ENCODE results near the gene GPR55.

Gene GPR55

DNA sequence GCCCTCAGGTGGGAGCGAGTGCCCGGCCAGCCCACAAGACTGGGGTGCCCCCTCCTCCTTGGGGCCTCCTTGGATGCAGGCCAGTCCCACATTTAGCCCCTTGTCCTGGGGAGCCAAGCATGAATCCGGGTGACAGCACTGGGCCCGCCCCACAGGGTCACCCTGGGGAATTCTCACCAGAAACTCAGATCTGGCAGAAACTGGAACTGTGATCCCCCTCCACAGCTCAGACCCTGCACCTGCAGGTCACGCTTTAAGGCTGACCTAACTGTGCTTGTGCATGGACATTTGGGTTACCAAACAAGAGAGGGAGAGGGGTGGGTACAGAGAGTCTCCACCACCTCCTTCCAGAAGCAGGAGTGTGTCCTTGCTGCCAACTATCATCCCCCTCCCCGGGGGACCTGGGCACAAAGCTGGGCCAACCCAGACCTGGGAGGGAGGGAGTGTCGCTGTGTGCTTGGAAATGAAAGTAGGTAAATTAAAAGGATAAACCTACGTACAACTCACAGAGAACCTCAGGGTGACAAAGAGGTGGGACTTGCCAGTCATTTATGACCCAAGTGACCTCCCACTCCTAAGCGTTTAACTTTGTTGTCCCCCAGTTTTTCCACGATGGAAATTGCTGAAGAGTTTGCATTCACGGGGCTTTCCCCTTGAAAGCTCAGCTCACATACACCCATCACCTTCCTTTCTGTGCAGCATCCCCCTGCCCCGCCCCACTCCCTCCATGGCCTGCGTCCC, 51.2 kb downstream of the GPR55 start:
- DNase-seq: peak in 2 of 10 donors; percentile 63 to 67
- intact Hi-C loops (cut with DNase I): no loop called here

DNA sequence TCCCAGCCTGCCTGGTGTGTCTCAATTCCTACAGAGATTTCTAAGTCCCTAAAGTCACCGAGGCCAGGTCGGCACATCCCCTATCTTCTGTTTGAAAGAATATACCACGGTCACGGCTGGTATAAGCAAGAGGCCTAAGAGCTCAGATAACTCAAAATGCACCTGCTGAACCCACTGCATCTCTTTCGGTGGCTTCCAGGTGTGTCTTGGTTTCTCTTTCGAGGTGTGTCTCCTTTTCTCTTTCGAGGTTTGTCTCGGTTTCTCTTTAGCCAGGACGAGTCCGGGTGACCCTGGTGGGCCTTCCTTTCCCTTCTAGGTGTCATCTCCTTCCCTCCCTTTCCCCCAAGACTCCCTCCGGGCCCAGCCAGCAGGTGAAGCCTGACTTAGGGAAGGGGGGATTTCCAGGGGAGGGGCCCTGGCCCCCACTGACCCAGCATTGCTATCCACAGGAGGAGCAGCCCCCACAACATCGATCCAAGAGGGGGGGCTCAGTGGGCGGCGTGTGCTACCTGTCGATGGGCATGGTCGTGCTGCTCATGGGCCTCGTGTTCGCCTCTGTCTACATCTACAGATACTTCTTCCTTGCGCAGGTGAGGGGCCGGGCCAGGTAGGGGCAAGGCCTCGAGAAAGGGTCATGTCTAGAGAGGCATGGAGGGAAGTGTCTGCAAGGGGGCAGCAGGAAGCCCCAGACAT, 51.9 kb downstream of the GPR55 start:
- intact Hi-C loops (cut with DNase I): no loop called here
- peak in 1 of 10 donors; percentile 46 for DNase-seq

- intact Hi-C loops (cut with DNase I): no loop called here
- DNase-seq: peak in 2 of 10 donors; percentile 72 to 75
Measured at GRCh38 chr2:230872151-230872967, 52.7 kb downstream of the GPR55 start.

- intact Hi-C loops (cut with DNase I): no loop called here
- peak in 2 of 10 donors; percentile 72 to 80 for DNase-seq
Measured at GRCh38 chr2:230871361-230872150, 53.5 kb downstream of the GPR55 start.

DNA sequence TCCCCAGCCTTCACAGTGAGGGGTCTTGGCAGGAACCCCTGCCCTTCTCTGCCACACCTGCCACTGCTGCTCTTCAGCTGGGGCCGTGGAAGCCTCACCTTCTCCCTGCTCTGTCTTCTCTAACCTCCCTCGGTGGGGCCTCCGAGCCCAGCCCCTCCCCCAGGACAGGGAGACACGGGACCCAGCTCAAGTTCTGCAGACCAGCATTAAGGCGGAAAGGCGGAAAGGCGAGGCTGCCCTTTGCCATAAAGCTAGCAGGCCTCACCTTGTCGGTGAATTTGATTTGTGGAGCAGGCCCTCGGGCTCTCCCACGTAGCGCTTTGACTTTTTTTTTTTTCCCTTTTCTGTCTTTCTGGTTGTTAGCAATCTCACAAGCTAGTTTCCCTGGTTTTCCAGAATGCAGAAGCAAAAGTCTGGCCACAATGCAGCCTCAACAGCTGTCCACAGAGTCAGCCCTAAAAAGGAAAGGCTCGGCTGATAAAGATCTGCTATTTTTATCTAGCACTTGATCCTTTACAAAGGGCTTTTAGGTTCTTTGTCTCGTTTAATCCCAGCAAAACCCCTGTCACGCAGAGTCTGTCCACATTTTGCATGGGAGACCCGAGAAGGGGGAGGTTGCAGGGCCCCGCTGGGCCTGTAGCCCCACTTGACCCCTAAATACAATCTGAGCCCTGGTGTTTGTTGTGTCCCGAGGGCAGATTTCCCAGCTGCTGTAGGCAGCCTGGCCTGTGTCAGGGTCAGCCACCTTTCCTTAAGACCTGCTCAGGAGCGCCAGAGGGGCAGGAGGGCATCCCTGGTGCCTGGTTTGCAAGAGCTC, 54.3 kb downstream of the GPR55 start:
- intact Hi-C loops (cut with DNase I): no loop called here
- DNase-seq: peak in 2 of 10 donors; percentile 72 to 80

- DNase-seq: peak in 2 of 10 donors; percentile 82 to 90
- intact Hi-C loops (cut with DNase I): no loop called here
Measured at GRCh38 chr2:230869914-230870543, 55.0 kb downstream of the GPR55 start.

- intact Hi-C loops (cut with DNase I): no loop called here
- peak in 3 of 10 donors; percentile 70 to 82 (median 79) for DNase-seq
Measured at GRCh38 chr2:230868947-230869913, 55.8 kb downstream of the GPR55 start.

- peak in 2 of 10 donors; percentile 77 to 83 for DNase-seq
- intact Hi-C loops (cut with DNase I): no loop called here
Measured at GRCh38 chr2:230868161-230868946, 56.7 kb downstream of the GPR55 start.

GRCh38 chr2:230866756-230867523, 58.1 kb downstream of the GPR55 start:
- peak in 8 of 10 donors; percentile 64 to 94 (median 74) for DNase-seq
- intact Hi-C loops (cut with DNase I): no loop called here

DNA sequence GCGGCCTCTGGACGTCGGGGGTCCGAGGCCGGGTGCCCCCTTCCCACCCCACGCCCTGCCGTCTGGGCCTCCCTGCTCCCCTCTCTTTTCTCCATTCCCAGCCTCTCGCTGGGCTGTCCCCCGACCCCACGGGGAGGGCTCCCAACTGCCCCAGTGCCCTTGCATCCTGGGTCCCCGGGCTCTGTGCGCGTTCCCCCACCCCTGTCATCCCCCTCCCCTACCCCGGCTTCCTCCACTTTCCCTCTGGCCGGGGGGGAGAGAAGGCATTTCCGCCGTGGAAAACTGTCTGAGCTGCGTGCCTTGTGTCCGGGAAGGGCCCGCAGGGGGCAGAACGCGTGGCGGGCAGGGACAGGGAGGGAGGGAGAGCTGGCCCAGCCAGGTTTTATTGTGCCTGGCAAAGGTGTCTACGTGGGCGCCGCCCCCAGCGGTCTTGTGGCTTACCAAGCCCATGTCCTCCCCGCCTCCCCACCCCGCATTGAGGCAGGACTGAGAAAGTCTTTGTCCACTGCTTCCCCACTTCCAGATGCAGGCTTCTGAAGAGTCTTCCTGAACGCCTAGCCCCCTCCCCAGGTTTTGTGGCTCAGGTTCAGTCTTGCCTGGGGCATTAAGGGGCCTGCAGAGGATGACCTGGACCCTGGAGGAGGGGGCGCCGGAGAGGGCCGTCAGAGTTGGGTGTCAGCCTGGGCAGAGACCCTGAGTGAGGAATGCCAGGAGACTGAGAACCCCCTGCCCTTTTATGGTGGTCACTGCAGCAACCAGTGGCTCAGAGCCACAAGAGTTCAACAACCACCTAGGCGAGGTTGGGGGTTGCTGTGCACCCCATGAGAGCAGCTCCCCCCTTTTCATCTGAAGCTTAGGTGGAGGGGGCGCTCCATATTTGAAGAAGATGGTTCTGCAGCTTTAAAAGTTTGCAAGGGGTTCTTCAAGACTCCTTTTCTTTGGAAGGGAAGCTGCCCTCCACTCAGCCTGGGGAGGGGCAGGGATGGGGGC, 59.0 kb downstream of the GPR55 start:
- peak in 8 of 10 donors; percentile 53 to 93 (median 67) for DNase-seq

GRCh38 chr2:230865307-230865765, 59.7 kb downstream of the GPR55 start:
- peak in 1 of 10 donors; percentile 73 for DNase-seq
- intact Hi-C loops (cut with DNase I): no loop called here

More for the DNA sequence above, 59.0 kb downstream of the GPR55 start:
- intact Hi-C loops (cut with DNase I): no loop called here

GRCh38 chr2:230864605-230865306, 60.3 kb downstream of the GPR55 start, which contains the start of gene ITM2C:
ITM2C (plus strand) TSS chr2:230864942; CDS start chr2:230865026, 84 bp downstream.
- intact Hi-C loops (cut with DNase I): no loop called here
- DNase-seq: peak; percentile 52 to 95 (median 72)

DNA sequence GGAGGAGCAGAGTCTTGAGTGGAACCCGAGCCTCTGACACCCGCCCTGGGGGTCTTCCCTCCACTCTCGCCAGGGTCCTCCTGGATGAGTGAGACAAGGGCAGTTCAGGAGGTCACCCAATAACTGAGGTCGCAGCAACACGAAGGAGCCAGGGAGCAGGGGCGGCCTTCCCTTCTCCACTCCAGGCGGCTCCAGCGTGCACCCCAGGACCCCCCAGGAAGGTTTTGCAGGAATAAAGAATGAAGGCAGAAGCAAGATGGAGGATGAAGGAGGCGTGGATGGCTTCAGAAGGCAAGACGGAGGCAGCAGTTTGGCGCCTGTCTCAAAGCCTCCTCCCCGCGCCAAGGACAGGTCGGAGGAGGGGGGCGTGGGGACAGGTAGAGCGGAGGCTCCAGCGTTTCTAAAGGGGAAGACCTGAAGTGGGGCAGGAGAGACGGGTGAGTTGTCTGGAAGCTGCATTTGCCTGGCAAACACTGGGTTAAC, 60.9 kb downstream of the GPR55 start:
- intact Hi-C loops (cut with DNase I): no loop called here
- peak in 1 of 10 donors; percentile 60 for DNase-seq
